Activated naive CD4-positive, alpha-beta T cell treated with anti-CD3 and anti-CD28 coated beads for 36 hours (primary cell): ENCODE results near the gene SCAMP5. TPM values are rescaled to one million over a fixed set of nuclear protein-coding genes. Genes with fewer than 3 reads are reported as not detected.
A peak's percentile ranks its signal among the peaks of the same experiment; 100 is the strongest.

ENCODE experiments used
- CTCF ChIA-PET: fragments of 350-600 bp; sonication (Branson Sonifier 250); formaldehyde crosslinking; loops from one replicate; lab custom pipeline; 2021; ENCODE audit warnings: antibody characterized with exemption; lab: Charles Lee
- DNase-seq: peaks from one replicate; pipeline ENCODE4 v3.0.0-alpha.2; 2020
- H3K27ac Mint-ChIP-seq: one replicate; pipeline ENCODE4 v1.8.0; 2021; ENCODE audit warnings: mild to moderate bottlenecking, mixed read lengths
- H3K27me3 Mint-ChIP-seq: one replicate; pipeline ENCODE4 v1.8.0; 2021; ENCODE audit warnings: low read depth, mixed read lengths
- H3K36me3 Mint-ChIP-seq: one replicate; pipeline ENCODE4 v1.8.0; 2021; ENCODE audit warnings: low read depth, mixed read lengths
- H3K4me1 Mint-ChIP-seq: one replicate; pipeline ENCODE4 v1.8.0; 2021; ENCODE audit warnings: low read depth, mixed read lengths
- H3K4me3 Mint-ChIP-seq: one replicate; pipeline ENCODE4 v1.8.0; 2021; ENCODE audit warnings: mild to moderate bottlenecking, moderate library complexity, mixed read lengths
- H3K9me3 Mint-ChIP-seq: one replicate; pipeline ENCODE4 v1.8.0; 2021; ENCODE audit warnings: mixed read lengths
- intact Hi-C: fragments of 100-400 bp; cut with micrococcal nuclease; formaldehyde crosslinking; loops from one replicate; pipeline ENCODE4 v1.15.1; 2023
- total RNA-seq, 2 experiments: library from RNA; stranded (reverse); gene quantifications; one replicate each; pipeline ENCODE4 v1.2.3, GENCODE V29; 2021

Gene SCAMP5
- total RNA-seq, 2 experiments from 2014 or later = 0.15 to 0.38 TPM

DNA sequence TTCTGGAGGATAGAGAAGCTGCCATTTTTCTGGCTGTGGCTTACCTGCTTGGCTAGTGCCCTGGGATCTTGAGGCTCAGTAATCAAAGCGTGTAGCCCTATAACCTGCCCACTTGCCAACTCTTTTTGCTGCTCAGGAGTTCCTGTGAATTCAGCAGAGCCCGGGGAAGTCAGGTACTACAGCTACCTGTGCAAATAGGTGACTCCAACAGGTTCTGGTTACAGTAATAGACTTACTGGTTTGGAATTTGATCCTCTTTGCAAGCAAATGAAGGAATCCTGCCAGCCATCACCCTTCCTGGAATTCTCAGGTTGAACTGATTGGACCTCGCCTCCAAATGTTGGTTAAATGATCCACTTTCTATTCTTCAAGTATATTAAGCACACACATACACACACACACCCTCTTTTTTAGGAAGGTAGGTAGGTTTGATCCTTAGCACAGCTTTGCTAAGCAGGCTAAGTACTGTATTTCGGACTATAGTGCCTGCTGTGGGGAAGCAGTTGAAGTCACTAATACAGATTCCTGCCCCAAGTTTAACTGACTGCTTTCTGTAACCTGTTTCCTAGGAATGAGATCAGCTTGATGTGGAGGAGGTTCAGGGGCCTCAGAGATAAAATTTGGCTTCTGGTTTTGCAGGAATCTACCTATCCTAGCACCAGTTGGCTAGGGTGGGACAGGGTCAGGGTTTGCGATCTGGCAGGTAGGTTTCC is 30.3 kb downstream of the SCAMP5 start:
- DNase-seq = no peak
- H3K36me3 Mint-ChIP-seq = peaks cover 11% of the 10 kb centered on the region
- H3K27me3 Mint-ChIP-seq = no peaks in the 10 kb centered on the region
- H3K4me1 Mint-ChIP-seq = peaks cover 24% of the 10 kb centered on the region
- intact Hi-C loops = no loop called here
- H3K4me3 Mint-ChIP-seq = no peak overlapping the region
- H3K9me3 Mint-ChIP-seq = no peaks in the 10 kb centered on the region
- CTCF ChIA-PET = interaction anchor here (0.6 to 1.4 kb wide), 4 partner anchors 85 to 273 kb away, joined by 3 to 9 read pairs (median 4); no protein-coding TSS in a partner anchor
- no peak overlapping the region for H3K27ac Mint-ChIP-seq

DNA sequence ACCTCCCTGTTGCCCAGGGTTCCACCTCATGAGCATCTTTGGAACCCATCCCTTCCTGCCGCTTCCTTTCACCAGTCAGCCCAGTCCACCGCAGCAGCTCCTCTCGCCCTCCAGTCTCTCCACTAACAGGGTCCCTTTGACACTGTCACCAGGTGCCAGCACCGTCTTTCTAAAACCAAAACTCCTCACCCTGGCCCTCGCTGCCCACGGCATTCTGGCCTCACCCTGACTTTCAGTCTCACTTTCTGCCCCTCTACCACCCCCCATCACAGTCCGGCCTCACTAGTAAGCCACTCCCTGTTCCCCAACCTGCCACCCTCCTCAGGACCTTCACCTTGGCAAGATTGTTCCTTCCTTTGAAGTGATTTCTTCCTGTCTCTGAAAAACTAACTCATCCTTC is 32.2 kb downstream of the SCAMP5 start:
- H3K4me3 Mint-ChIP-seq = no peak overlapping the region
- peaks cover 20% of the 10 kb centered on the region for H3K36me3 Mint-ChIP-seq
- DNase-seq = no peak
- H3K27ac Mint-ChIP-seq = no peak overlapping the region
- peaks cover 32% of the 10 kb centered on the region for H3K4me1 Mint-ChIP-seq
- intact Hi-C loops = no loop called here
- CTCF ChIA-PET = interaction anchor here (1.3 kb wide), 1 partner anchor 16 kb away, joined by 4 read pairs; no protein-coding TSS in a partner anchor
- no peaks in the 10 kb centered on the region for H3K9me3 Mint-ChIP-seq
- H3K27me3 Mint-ChIP-seq = no peaks in the 10 kb centered on the region

GRCh38 chr15:75028991-75029377 is 33.6 kb downstream of the SCAMP5 start:
- Mint-ChIP-seq H3K27me3 (no peaks in the 10 kb centered on the region), H3K4me3 (no peak overlapping the region), H3K36me3 (peaks cover 24% of the 10 kb centered on the region), H3K9me3 (no peaks in the 10 kb centered on the region), H3K4me1 (peaks cover 28% of the 10 kb centered on the region), H3K27ac (no peak overlapping the region)
- DNase-seq = no peak
- intact Hi-C loops = loop anchor here (1.0 kb wide), 1 partner anchor 175 kb away; no protein-coding TSS in a partner anchor
- CTCF ChIA-PET = interaction anchor here (0.7 to 3.0 kb wide), 14 partner anchors 9 to 279 kb away, joined by 3 to 38 read pairs (median 4); partner anchors contain the start of gene C15orf39

DNA sequence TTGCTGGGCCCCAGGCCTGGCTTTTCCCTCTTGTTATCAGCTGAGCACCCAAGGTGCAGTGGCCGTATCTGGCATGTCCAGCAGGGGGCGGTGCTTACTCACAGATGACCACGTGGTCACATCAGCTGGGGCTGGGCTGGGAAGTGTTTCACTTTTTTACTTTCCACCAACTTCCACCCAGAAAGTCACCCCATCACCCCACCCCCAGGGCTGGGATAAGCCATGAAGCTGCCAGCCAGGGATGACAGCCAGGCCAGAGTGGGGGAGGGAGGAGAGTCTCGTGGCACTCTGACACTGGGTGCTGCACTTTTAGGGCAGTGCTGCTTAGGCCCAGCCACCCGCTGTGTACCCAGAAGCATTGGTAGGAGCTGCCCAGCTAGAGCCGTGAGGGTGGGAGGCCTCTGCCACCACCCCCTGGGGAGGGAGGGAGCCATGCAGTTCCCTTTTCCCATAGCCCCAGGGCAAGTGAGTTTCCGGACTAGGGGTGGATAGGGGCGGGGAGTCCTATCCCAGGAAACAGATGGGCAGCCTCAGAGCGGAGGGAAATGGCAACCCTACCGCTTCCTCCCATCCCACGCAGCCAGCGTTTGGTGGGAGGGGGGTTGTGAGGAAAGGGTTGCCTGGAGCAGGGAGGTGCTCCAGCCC is 34.1 kb downstream of the SCAMP5 start:
- CTCF ChIA-PET = interaction anchor here (0.6 to 3.0 kb wide), 16 partner anchors 8 to 649 kb away, joined by 3 to 38 read pairs (median 4); partner anchors contain the start of gene C15orf39
- intact Hi-C loops = loop anchor here (1.0 kb wide), 1 partner anchor 175 kb away; no protein-coding TSS in a partner anchor
- Mint-ChIP-seq H3K4me1 (peaks cover 23% of the 10 kb centered on the region), H3K36me3 (peaks cover 23% of the 10 kb centered on the region), H3K27me3 (no peaks in the 10 kb centered on the region), H3K9me3 (no peaks in the 10 kb centered on the region), H3K4me3 (no peak overlapping the region), H3K27ac (no peak overlapping the region)
- DNase-seq = peak; percentile 94

DNA sequence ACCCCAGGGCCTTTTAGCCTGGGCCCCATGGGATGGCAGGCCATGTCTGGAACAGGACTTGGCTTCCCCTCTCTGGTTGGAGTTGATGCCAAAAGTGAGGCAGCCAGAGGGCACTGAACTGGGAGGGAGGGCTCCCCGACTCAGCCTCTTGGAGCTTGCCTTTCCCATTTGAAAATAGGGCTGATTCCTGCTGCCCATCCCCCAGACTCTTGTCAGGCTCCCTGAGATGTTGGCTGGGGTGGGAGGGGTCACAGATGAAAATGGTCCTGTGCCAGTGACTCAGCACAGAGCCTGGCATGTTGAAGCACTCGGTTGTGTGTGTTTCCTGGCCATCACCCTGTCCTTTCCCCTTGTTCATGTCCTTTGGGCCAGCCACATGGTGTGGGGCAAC is 34.7 kb downstream of the SCAMP5 start:
- Mint-ChIP-seq H3K36me3 (peaks cover 23% of the 10 kb centered on the region), H3K4me3 (no peak overlapping the region), H3K4me1 (peaks cover 20% of the 10 kb centered on the region), H3K27ac (no peak overlapping the region), H3K27me3 (no peaks in the 10 kb centered on the region), H3K9me3 (no peaks in the 10 kb centered on the region)
- intact Hi-C loops = no loop called here
- DNase-seq = no peak
- CTCF ChIA-PET = interaction anchor here (0.7 to 3.0 kb wide), 10 partner anchors 15 to 649 kb away, joined by 3 to 38 read pairs (median 4); partner anchors contain the start of gene C15orf39

GRCh38 chr15:75030424-75030823 is 35.1 kb downstream of the SCAMP5 start:
- Mint-ChIP-seq H3K4me3 (no peak overlapping the region), H3K36me3 (peaks cover 23% of the 10 kb centered on the region), H3K4me1 (peaks cover 16% of the 10 kb centered on the region), H3K27me3 (no peaks in the 10 kb centered on the region), H3K27ac (no peak overlapping the region), H3K9me3 (no peaks in the 10 kb centered on the region)
- DNase-seq = no peak
- intact Hi-C loops = no loop called here
- CTCF ChIA-PET = interaction anchor here (0.5 to 3.0 kb wide), 7 partner anchors 169 to 610 kb away, joined by 3 to 38 read pairs (median 4); partner anchors contain the start of gene C15orf39

DNA sequence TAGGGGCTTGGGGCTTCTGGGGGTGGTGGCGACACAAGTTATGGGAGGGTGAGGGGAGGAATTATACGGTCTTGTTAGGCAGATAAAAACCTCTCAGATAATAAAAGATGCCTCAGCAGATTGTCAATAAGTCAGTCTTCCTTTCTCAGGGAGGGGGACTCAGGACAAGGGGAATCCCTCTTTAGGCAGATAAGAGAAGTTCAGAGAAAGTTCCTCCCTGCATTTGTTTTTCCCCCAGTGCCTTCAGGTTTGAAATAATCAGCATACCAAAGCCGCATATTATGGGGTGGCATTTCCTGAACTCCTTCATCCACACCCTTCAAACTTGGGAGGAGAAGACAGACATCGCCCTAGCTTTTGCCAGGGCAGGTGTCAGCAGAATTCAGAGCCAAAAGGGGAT is 36.5 kb downstream of the SCAMP5 start:
- intact Hi-C loops = no loop called here

GRCh38 chr15:75032395-75032794 is 37.0 kb downstream of the SCAMP5 start:
- CTCF ChIA-PET = interaction anchor here (0.6 to 1.2 kb wide), 2 partner anchors 138 to 212 kb away, joined by 3 to 6 read pairs; no protein-coding TSS in a partner anchor
- intact Hi-C loops = no loop called here
- no peak overlapping the region for H3K27ac Mint-ChIP-seq

More for the DNA sequence above, 36.5 kb downstream of the SCAMP5 start:
- Mint-ChIP-seq H3K4me3 (no peak overlapping the region), H3K36me3 (peaks cover 27% of the 10 kb centered on the region), H3K27me3 (no peaks in the 10 kb centered on the region), H3K27ac (no peak overlapping the region), H3K4me1 (peaks cover 15% of the 10 kb centered on the region), H3K9me3 (no peaks in the 10 kb centered on the region)
- no peak for DNase-seq
- CTCF ChIA-PET = interaction anchor here (1.2 to 1.3 kb wide), 2 partner anchors 138 to 170 kb away, joined by 3 read pairs; partner anchors contain the start of gene C15orf39

DNA sequence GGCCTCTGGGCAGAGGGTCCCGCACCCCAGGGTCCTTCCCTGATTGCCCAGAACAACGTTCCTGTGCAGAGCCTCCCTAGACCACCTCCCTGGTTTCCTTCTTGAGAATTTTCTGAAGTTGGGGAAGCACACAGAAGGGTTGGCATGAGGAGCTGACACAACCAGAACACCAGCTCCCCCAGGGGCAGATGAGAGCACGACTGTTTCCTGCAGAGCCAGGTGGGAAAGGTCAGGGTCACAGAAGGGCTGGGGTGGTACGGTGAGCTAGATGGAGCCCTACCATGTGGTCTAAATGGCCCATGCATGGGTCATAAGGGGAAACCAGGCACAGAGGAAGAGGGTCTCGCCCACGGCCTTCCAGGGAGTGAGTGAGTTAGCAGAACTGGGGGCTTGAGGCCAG is 38.4 kb downstream of the SCAMP5 start:
- no peaks in the 10 kb centered on the region for H3K9me3 Mint-ChIP-seq
- CTCF ChIA-PET = interaction anchor here (0.6 to 1.6 kb wide), 3 partner anchors 30 to 653 kb away, joined by 3 to 7 read pairs (median 4); no protein-coding TSS in a partner anchor
- H3K4me1 Mint-ChIP-seq = peaks cover 25% of the 10 kb centered on the region
- H3K4me3 Mint-ChIP-seq = no peak overlapping the region
- H3K27me3 Mint-ChIP-seq = no peaks in the 10 kb centered on the region
- peaks cover 31% of the 10 kb centered on the region for H3K36me3 Mint-ChIP-seq
- intact Hi-C loops = no loop called here
- no peak overlapping the region for H3K27ac Mint-ChIP-seq
- no peak for DNase-seq

More at GRCh38 chr15:75032395-75032794, 37.0 kb downstream of the SCAMP5 start:
- Mint-ChIP-seq H3K4me3 (no peak overlapping the region), H3K36me3 (peaks cover 31% of the 10 kb centered on the region), H3K9me3 (no peaks in the 10 kb centered on the region), H3K27me3 (no peaks in the 10 kb centered on the region), H3K4me1 (peaks cover 19% of the 10 kb centered on the region)
- DNase-seq = no peak

GRCh38 chr15:75034615-75035014 is 39.3 kb downstream of the SCAMP5 start:
- no peaks in the 10 kb centered on the region for H3K9me3 Mint-ChIP-seq
- CTCF ChIA-PET = interaction anchor here (1.2 to 1.6 kb wide), 3 partner anchors 168 to 652 kb away, joined by 3 to 7 read pairs (median 3); no protein-coding TSS in a partner anchor

GRCh38 chr15:75036212-75036616 is 40.9 kb downstream of the SCAMP5 start:
- H3K36me3 Mint-ChIP-seq = peaks cover 22% of the 10 kb centered on the region
- intact Hi-C loops = no loop called here
- CTCF ChIA-PET = interaction anchor here (1.2 to 1.4 kb wide), 2 partner anchors 165 to 168 kb away, joined by 3 to 5 read pairs; partner anchors contain the start of gene C15orf39
- H3K9me3 Mint-ChIP-seq = no peaks in the 10 kb centered on the region
- no peaks in the 10 kb centered on the region for H3K27me3 Mint-ChIP-seq
- DNase-seq = no peak
- peaks cover 16% of the 10 kb centered on the region for H3K4me1 Mint-ChIP-seq
- no peak overlapping the region for H3K27ac Mint-ChIP-seq
- no peak overlapping the region for H3K4me3 Mint-ChIP-seq

More at GRCh38 chr15:75034615-75035014, 39.3 kb downstream of the SCAMP5 start:
- no peak for DNase-seq
- Mint-ChIP-seq H3K27ac (no peak overlapping the region), H3K36me3 (peaks cover 26% of the 10 kb centered on the region), H3K27me3 (no peaks in the 10 kb centered on the region), H3K4me3 (no peak overlapping the region), H3K4me1 (peaks cover 20% of the 10 kb centered on the region)
- intact Hi-C loops = no loop called here

- intact Hi-C loops = no loop called here
- Mint-ChIP-seq H3K27ac (no peak overlapping the region), H3K36me3 (peaks cover 17% of the 10 kb centered on the region), H3K27me3 (no peaks in the 10 kb centered on the region), H3K9me3 (no peaks in the 10 kb centered on the region), H3K4me1 (peaks cover 10% of the 10 kb centered on the region), H3K4me3 (no peak overlapping the region)
- DNase-seq = no peak
- CTCF ChIA-PET = interaction anchor here (1.3 to 1.4 kb wide), 2 partner anchors 8 to 164 kb away, joined by 5 read pairs; partner anchors contain the start of gene C15orf39
These were observed 42.3 kb downstream of the SCAMP5 start for GRCh38 chr15:75037685-75038084.
